AG10803 (cell line): ENCODE measurements around the gene CXCL11.
A peak's percentile ranks its signal among the peaks of the same experiment; 100 is the strongest.

Source experiments
- DNase-seq: peaks from one replicate; pipeline ENCODE4 v3.0.0; 2010; ENCODE audit warnings: low read depth
- H3K4me3 ChIP-seq: 2 replicates; pipeline ENCODE4 v1.5.1; 2011; ENCODE audit warnings: mild to moderate bottlenecking, low read length, control low read depth
- TF ChIP-seq, protein P1 (sequence below): conservative IDR thresholded peaks from 2 replicates; pipeline ENCODE4 v1.5.1; 2011; ENCODE audit warnings: mild to moderate bottlenecking, low read length, control low read depth, inconsistent platforms

The CXCL11 gene

DNA sequence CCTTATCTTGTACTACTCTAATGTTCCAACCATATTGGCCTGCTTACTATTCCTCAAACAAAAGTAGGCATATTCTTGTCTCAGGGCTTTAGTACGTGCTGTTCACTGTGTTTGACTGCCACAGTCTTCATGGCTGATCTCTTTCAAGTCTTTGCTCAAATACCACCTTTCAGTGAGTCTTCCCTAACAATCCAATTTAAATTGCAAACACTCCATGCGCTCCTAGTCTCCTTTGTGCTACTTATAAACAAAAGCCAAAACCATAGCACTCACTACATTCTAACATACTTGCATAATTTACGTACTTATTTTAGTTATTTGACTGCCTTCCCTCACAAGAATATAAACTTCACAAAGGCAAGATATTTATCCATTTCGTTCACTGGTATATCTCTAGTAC lies 36.9 kb upstream of the CXCL11 start:
- no peak overlapping the region for H3K4me3 ChIP-seq
- TF ChIP-seq, protein P1, sequence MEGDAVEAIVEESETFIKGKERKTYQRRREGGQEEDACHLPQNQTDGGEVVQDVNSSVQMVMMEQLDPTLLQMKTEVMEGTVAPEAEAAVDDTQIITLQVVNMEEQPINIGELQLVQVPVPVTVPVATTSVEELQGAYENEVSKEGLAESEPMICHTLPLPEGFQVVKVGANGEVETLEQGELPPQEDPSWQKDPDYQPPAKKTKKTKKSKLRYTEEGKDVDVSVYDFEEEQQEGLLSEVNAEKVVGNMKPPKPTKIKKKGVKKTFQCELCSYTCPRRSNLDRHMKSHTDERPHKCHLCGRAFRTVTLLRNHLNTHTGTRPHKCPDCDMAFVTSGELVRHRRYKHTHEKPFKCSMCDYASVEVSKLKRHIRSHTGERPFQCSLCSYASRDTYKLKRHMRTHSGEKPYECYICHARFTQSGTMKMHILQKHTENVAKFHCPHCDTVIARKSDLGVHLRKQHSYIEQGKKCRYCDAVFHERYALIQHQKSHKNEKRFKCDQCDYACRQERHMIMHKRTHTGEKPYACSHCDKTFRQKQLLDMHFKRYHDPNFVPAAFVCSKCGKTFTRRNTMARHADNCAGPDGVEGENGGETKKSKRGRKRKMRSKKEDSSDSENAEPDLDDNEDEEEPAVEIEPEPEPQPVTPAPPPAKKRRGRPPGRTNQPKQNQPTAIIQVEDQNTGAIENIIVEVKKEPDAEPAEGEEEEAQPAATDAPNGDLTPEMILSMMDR = no peak
- no peak for DNase-seq

DNA sequence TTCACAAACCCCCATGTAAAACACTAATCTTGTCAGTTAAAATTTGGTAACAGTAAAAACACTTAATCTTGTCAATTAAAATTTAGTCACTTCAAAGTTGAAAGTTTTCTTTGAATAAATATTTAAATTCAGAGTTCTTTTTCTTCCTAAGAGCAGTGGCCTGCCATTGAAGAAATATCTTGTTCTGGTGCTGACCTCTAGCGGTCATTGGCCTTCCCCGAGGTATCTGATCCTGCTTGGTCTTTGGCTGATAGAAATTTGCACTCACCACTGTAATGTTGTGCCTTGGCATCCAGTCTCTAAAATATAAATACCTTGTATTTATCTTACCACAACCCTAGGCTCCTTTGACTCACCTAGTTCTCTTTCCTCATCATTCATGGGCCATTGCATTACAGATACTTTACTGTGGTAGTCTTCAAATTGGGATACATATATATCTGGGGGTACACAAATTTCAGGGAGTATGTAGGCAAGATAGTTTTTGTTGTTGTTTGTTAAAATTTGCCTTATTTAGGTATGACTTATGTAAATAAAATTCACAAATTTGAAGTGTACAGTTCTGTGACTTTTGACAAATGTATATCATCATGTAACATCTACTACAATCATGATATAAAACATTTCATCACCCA lies 31.9 kb upstream of the CXCL11 start:
- TF ChIP-seq, protein P1 = peak; percentile 92
- H3K4me3 ChIP-seq = no peak overlapping the region
- DNase-seq = peak; percentile 71

DNA sequence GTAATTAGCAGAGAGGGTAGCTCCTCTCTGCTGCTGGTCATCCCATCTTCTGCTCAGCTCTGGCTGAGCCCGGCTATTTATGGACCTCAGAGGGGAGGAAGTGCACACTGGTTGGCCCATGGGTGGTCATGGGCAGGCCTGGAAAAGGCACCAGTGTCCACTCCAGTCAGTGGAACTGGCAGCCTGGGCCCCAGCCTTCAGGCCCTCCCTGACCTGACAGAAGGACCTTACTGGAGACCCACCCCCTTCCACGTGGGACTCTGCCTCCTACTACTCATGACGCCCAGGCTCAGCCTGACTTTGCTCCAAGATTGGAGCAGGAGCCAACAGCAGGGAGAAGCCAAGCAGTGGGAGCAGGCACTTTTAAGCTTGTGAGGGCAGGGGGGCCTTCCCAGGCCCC lies 30.7 kb upstream of the CXCL11 start:
- H3K4me3 ChIP-seq = no peak overlapping the region
- TF ChIP-seq, protein P1 = no peak
- no peak for DNase-seq

DNA sequence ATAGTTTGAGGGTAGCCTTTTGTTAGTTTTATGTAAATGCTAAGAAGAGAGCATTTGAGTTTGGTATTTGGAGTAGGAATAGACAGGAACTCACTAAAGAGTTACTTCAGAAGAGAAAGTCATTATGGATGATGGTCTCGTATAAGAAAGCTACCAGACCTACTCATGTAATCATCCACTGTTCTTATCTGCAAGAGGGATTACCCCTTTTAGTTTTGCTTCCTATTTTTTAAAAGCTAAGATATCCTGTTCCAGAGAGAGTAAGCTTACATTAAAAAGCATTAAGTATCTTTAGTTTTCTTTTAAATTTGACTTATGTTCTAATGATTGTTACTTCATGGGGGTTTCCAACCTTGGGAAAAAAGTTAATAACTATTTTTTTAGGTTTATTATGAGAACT lies 26.1 kb upstream of the CXCL11 start:
- TF ChIP-seq, protein P1 = no peak
- no peak overlapping the region for H3K4me3 ChIP-seq
- no peak for DNase-seq

DNA sequence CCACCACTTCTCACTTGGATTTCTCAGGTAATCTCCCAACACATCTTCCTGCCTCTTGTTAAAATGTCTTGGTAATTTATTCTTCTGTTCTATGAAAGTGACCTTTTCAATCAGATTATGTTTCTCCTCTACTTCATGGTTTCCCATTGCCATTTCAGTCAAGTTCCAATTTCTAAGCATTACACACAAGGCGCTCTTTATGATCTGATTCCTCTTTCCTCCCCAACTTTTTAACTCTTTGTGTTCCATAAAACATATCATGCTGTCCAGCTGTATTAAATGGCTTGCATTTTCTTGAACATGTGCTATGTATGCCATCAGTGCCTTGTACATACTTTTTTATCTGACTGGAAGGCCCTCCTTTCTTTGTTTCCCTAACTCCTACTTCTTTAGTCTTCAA lies 25.6 kb upstream of the CXCL11 start:
- no peak for DNase-seq
- no peak overlapping the region for H3K4me3 ChIP-seq

DNA sequence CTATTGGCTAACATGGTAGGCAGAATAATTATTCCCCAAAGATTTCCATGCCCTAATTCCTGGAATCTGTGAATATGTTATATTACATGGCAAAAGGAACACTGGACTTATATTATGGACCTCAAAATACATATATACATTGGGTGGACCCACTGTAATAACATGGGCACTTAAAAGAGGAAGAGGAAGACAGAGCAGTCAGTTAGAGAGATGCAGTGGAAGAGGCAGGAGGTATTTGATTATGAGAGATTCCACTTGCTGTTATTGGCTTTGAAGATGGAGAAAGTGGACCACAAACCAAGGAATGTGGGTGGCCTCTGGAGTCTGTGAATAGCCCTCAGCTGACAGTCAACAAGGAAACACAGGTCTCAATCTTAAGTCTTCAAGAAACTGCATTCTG lies 24.6 kb upstream of the CXCL11 start:
- no peak overlapping the region for H3K4me3 ChIP-seq
- TF ChIP-seq, protein P1 = no peak
- DNase-seq = no peak

More for the DNA sequence above, 25.6 kb upstream of the CXCL11 start:
- TF ChIP-seq, protein P1 = no peak

DNA sequence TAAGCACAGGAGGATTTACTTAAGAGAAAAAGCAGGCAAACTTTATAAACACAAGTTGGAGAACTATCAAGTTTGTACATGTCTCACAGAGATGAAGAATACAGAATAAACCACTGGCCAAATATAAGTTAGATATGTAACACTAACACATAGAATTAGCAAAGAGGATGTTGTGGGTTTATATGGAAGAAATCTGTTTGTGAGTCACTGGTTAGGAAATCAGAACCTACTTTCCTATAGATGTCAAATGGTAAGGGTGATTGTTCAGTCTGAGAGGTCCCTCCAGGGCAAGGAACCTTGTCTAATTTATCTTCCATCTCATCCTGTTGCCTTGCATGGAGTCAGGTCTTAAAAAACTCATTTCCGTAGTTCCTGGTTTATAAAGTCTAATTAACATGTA lies 23.9 kb upstream of the CXCL11 start:
- no peak overlapping the region for H3K4me3 ChIP-seq
- DNase-seq = no peak
- TF ChIP-seq, protein P1 = no peak
